ENCODE data around the gene ADGRD2.
A peak's percentile ranks its signal among the peaks of the same experiment; 100 is the strongest.

The ADGRD2 gene

DNA sequence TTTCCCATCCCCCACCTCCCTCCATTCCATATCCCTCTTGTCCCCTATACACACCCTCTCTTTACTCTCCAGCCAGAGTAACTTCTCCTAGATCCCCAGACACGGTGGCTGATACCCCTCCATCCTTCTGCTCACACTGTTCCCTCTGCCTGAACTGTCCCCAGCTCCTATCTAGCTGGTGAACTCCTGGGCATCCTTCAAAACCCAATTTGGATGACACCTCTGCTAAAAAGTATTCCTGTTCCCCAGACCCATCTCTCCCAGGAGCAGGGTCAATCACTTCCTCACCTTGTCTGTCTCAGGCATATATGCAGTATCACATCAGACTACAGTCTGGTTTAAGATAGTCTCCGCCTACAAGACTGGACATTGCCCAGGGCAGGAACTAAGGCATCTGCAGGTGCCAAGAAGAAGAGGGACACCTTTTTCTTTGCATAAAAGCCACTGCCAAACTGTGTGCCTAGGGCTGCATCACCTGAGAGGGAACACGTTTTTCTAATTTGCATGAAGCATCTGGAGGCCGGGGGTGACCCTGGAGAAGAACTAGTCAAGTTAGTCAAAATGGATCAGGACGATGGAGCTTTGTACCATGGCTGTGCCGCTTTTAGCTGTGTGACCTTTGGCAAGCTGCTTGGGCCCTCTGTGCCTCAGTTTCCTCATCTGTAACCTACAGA lies 29.8 kb downstream of the ADGRD2 start:
- no peak for DNase-seq

GRCh38 chr9:124480621-124480981 lies 30.4 kb downstream of the ADGRD2 start:
- peak in 2 of 3 experiments; percentile 33 to 35 for DNase-seq

DNA sequence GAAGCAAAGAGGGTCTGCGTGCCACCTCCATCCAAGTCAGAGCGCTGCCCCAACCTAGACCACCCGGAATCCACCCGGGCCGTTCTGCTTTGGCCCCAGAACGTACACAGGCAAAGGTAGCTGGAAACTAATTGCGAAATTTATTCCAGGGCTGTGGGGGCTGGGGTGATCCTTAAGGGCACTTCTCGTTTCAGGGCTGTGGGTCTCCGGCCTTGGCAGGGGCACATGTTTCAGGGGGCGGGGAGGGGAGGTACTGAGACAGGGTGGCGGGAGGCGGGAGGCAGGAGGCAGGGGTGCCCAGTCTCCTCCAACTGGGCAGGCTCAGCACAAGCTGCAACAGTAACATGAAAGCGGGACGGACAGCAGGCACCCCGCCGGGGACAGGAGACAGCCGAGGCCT lies 30.9 kb downstream of the ADGRD2 start:
- DNase-seq = no peak

GRCh38 chr9:124482431-124483031 lies 32.3 kb downstream of the ADGRD2 start:
- no peak for DNase-seq

GRCh38 chr9:124483481-124483880 lies 33.2 kb downstream of the ADGRD2 start:
- no peak for DNase-seq

DNA sequence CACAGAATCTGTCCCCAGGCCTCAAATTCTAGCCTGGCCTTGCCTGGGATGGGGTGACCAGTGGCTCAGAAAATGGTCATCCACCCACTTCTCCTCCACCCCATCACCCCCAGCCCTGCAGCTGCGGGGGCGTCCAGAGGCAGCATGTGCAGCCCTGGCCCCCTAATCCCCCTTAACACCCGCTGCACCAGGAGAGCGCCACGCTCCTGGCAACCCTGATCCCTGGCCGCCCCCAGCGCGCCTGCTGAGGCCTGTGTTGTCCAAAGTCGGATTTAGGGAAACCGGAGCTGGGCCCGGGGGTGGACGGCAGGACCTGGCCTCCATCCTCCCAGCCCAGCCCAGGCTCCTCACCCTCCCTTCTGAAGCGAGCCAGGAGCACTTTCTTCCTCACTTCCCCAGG lies 35.0 kb downstream of the ADGRD2 start:
- DNase-seq = no peak

- DNase-seq = no peak
These were observed 35.7 kb downstream of the ADGRD2 start for GRCh38 chr9:124485936-124486335.

- no peak for DNase-seq
These were observed 36.6 kb downstream of the ADGRD2 start for GRCh38 chr9:124486778-124487259.

DNA sequence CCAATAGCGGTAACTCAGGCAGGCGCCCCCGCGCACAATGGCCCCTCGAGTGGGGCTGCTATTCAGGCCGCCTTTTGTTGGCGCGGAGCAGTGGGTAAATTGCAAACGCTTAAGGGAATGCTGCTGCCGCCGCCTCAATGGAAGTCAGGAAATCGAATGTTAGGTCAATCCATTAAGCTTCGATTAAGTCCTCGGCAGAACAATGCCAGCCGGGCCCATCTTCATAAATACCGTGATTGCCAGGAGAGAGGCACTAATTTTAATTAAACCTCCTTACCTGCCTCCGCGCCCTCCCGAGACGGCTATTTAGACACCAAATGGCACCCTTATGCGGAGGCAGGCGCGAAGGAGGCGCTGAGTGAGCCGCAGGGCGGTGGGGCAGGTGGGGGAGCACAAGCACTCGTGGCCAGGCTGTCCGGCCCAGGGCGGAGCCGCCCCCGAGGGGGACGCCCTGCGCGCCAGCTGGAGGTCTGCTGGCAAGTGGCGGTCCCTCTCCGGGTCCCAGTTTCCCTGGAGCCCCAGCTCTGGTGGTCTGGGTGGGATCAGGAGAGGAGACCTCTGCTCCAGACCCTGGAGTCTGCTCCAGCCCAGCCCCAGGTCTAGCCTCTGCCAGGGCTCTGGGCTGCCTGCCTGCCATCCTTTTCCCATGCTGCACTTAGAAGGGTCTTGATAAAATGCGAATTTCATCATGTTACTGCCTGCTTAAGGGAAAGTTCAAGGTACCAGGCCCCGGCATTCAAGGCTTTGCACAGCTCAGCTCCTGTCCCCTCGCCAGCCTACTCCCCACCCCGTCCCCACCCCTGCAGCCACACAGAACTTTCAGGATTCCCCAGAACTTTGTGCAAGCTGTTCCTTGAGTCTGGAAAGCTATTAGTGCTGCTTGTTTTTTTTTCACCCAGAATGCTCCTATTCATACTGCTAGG lies 37.3 kb downstream of the ADGRD2 start:
- DNase-seq = peak in 1 of 3 experiments; percentile 39

DNA sequence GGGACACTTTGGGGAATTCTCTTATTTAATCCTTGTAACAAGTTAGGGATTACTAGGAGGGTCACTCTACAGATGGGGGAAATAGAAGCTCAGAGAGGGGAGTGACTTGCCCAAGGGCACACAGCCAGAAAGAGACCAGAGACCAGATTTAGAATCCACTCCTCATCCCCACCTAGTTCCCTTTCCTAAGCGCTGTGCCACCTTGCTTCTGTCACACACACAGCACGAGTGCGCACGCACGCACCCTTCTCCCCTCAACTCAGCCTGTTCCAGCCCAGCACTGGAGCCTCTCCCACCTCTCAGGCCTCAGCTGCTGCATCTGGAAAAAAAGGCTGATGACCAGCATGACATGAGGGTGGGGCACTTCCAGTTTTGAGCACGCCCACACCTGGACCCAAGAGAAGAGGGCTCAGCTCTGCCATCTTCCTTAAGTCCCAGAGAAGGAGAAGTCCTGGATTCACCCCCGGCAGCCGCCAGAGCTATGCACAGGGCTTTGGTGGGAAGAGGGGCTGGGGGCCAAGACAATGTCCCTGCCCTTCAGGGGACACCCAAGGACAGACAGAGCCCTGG lies 38.5 kb downstream of the ADGRD2 start:
- no peak for DNase-seq

GRCh38 chr9:124489222-124489621 lies 39.0 kb downstream of the ADGRD2 start:
- DNase-seq = no peak

GRCh38 chr9:124490004-124490403 lies 39.8 kb downstream of the ADGRD2 start:
- DNase-seq = no peak

GRCh38 chr9:124491049-124491975 lies 41.1 kb downstream of the ADGRD2 start:
- no peak for DNase-seq

- DNase-seq = no peak
These were observed 42.6 kb downstream of the ADGRD2 start for GRCh38 chr9:124492818-124493217.

GRCh38 chr9:124493218-124493617 lies 43.0 kb downstream of the ADGRD2 start:
- DNase-seq = no peak

GRCh38 chr9:124493794-124494479 lies 43.7 kb downstream of the ADGRD2 start:
- DNase-seq = no peak

DNA sequence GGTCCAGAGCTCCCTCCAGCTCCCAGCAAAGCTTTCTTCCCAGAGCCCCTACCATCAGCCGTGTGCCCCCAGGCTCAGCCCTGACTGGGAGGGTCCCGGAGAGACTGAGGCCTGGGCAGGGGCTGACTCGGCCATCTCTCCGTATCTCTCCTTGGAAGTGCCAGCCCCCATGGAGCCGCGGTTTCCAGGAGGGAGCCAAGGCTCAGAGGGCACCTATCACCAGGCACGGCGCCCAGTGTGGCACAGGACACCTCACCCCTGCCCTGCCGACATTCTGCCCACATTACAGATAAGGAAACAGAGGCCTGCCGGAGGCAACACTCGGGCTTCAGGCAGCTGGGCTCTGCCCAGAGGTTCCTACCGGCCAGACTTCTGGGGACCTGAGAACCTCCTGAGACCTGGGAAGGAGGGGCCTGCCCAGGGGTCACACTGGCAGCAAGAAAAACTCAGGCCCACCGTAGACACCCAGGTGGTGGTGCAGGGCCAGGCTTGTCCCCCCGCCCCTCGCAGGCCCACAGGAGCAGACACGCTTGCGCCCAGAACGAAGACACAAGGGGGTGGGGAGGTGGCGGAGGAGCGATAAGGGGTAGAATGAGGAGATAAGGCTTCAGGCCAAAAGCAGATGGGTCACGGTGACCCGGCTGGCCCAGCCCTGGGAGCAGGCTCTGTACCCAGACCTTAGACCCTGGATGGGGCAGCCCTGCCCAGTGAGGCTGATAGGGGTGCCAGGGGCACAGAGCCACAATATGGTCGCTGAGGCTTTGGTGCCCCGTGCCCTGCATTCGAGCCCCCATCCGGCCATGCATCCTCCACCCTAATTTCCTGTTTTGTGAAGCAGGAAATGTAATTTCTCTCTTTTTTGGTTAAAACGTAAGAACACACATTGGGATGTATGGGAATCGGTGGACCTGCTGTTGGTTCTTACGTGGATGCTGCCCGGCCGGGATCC lies 45.1 kb downstream of the ADGRD2 start:
- no peak for DNase-seq

DNA sequence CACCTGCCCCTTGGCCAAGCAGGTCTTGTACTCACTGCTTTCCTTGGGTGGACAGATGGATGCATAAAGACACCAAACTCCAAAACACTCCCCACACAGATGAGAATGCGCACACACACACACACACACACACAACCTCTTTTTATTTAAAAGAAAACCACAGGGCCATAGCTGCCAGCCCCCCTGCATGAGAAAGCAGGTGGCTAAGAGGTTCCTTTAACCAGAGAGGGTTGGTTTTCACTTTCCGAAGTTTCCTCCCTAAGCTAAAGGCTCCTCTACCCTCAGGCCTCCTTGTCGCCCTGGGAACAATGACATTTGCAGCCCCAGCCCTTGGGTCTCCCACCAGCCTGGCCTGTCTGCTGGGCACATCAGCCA lies 45.8 kb downstream of the ADGRD2 start:
- DNase-seq = no peak

- no peak for DNase-seq
These were observed 46.2 kb downstream of the ADGRD2 start for GRCh38 chr9:124496463-124496862.

- no peak for DNase-seq
These were observed 47.2 kb downstream of the ADGRD2 start for GRCh38 chr9:124497441-124497840.

Data from NCI-H1417 (cell line).